Retinal pigment epithelial cell (primary cell): ENCODE measurements around the gene ADAMTSL3.

ENCODE experiments used
- DNase-seq: peaks from one replicate; pipeline ENCODE4 v3.0.0-alpha.2; 2010; ENCODE audit warnings: low read depth
- H3K4me3 ChIP-seq: 2 replicates; pipeline ENCODE4 v1.5.1; 2011; ENCODE audit warnings: mild to moderate bottlenecking, low read length, control low read depth, moderate library complexity
- CTCF ChIP-seq: conservative IDR thresholded peaks from 2 replicates; pipeline ENCODE4 v1.5.1; 2011; ENCODE audit warnings: low read depth, low read length, control low read depth, inconsistent platforms

The ADAMTSL3 gene

DNA sequence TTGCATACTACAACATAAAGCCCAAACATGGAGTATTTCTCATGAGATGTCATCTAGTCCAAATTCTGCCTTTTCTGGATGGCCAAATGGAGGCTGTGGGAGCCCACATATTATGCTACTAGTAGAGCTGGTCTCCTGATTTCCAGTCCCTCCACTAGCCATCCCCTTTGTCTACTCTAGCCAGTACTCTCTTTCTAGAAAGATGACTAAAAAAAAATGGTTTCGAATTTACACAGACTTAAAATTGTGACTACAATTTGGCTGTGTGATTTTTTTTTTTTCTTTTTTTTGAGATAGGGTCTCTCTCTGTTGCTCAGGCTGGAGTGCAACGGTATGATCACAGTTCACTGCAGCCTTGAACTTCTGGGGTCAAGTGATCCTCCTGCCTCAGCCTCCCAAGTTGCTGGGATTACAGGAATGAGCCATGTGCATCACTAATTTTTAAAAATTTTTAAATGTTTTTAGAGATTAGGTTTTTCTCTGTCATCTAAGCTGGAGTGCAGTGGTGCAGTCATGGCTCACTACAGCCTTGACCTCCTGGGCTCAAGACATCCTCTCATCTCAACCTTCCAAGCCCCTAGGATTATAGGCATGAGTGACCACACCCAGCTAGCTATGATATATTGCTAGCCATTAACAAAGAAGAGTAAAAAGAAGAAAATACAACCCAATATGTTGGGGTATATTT lies 273.9 kb downstream of the ADAMTSL3 start:
- no peak overlapping the region for H3K4me3 ChIP-seq
- TF ChIP-seq CTCF: no peak
- no peak for DNase-seq

GRCh38 chr15:83928392-83928734 lies 274.4 kb downstream of the ADAMTSL3 start:
- no peak for DNase-seq
- H3K4me3 ChIP-seq: no peak overlapping the region
- no peak for TF ChIP-seq CTCF

GRCh38 chr15:83928878-83929418 lies 275.0 kb downstream of the ADAMTSL3 start:
- H3K4me3 ChIP-seq: no peak overlapping the region
- no peak for TF ChIP-seq CTCF
- DNase-seq: peak; percentile 33

DNA sequence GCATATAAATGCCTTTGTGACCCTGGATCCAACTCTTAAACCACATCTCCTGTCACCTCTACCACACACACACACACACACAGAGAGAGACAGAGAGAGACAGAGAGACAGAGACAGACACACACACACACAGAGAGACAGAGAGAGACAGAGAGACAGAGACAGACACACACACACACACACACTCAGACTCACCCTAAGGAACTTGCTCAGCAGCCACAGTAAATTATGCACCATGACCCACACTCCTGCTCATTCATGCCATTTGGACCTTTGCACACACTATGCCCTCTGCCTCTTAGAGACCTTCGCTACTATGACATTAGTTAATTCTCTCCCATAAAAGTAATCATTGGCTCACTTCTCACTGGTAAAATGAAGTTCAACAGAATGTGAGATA lies 275.7 kb downstream of the ADAMTSL3 start:
- no peak for DNase-seq
- no peak for TF ChIP-seq CTCF
- H3K4me3 ChIP-seq: no peak overlapping the region

DNA sequence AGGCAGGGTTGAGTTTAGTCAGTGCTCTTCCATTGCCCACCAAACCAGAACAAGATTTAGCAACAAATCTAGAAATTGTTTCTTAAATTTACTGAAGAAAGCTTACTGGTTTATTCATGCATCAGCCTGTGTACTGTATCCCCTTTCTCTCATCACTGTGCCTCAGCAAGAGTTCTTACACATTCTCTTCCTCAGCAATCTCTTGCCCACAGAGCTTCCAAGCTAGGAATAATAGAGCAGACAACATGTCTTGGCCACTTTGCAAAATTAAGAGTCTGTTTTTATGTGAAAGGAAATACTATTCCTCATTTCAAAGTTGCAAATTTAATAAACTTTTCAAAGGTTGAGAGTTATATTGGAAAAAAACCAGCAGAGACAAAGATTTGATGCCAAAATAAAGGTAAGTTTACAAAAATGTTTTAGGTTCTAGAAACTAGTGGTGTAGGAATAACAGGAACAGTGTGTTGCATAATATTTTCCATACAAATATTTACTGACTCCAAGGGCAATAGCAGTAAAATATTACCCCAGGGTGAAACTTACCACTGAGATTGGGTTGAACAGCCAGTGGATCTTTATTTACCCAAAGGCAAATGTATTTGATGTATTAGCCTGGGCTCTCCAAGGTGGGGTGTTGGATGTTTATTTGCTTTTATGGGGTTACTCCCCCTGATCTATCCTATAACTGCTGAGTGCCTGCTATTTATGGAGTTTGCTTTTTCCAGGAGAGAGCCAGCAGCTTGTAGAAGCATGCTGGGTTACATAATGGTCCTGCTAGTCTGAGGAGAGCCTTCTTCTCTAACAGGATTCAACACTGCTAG lies 276.7 kb downstream of the ADAMTSL3 start:
- DNase-seq: no peak
- H3K4me3 ChIP-seq: no peak overlapping the region
- no peak for TF ChIP-seq CTCF

DNA sequence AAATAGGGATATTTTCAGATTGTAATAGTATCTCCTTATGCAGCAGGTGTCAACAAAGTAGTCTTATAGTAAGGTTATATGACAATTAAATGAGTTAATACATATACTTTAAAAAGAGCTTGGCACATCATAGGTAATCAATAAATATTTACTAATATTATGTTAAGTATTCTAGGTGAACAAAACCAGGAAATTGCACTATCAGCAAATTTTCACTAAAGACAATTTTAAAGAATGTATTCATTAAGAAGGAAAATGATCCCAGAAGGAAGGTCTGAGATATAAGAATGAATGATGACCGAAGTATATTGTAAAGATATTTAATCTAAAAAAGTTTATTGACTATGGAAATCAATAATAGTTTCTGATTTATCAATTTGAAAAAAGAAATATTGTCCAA lies 281.9 kb downstream of the ADAMTSL3 start:
- H3K4me3 ChIP-seq: no peak overlapping the region
- DNase-seq: no peak
- TF ChIP-seq CTCF: no peak
